Measurements from ENCODE around the gene SNAPC3. TPM values are rescaled to one million over a fixed set of nuclear protein-coding genes. Genes with fewer than 3 reads are reported as not detected.

SNAPC3 gene
- total and polyA plus RNA-seq, 2 donors (not counting 3 experiments of a cell fraction or from before 2014, with no cell fraction given) = 15.2 to 32.6 TPM

DNA sequence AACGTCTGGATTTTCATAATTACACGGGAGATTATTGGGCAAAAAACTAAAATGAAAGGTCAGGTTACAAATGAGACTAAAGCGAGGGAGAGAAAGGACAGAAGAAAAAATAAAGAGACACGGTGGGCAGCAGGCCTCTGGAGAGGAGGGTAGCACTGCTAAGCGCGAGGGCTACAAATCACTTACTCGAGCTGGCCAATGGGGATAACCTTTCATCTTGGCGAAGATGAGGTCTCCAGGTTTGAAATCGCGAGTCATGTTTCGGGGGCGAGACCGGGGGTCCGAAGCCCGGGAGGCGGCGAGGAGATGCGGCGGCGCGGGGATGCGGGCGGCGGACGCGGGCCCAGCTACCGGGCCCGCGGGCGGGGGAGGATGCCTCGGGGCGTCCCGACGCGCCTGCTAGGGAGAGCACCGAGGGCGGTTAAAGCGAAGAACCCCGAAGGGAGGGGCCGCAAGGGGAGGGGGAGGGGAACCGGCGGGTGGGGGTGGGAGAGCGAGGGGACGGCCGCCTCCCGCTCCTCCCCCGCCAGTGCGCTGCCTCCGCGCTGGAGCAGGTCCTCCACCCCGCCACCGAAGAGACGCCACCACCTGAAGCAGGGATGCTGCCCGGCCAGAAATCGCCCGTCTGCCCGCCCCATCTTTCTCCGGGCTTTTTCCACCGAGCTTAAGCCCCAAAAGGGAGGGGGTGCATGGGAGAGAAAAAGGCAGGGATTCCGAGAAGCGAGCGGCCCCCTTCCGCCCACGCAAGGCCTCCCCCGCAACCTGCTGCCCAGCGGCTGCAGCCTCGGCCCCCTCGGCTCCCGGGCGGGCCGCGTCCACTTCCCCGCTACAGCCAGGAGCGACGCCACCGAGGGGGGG, 87.5 kb downstream of the SNAPC3 start:
- no peak for TF ChIP-seq POLR2AphosphoS5 (IDR thresholded peaks at IDR 0.05; ENCODE audit: insufficient read depth, low read depth, low read length)
- no peak for TF ChIP-seq GATA2 (IDR thresholded peaks at IDR 0.05; ENCODE audit: insufficient read depth, insufficient read length, low read depth, low read length)
- no peak for TF ChIP-seq MYC (IDR thresholded peaks at IDR 0.05; ENCODE audit: low read depth, low read length)
- no peak for TF ChIP-seq FOS (IDR thresholded peaks at IDR 0.05; ENCODE audit: borderline replicate concordance, insufficient read depth, low read length)
- no peak for TF ChIP-seq POLR2A (IDR thresholded peaks at IDR 0.05; ENCODE audit: low read depth, low read length)
- no peak for TF ChIP-seq CTCF (IDR thresholded peaks at IDR 0.05; ENCODE audit: extremely low read depth in 1 of 2, insufficient read depth in 1 of 2, low read depth in 1 of 2, low read length in 2 of 2)
- no peak for TF ChIP-seq JUN (IDR thresholded peaks at IDR 0.05; ENCODE audit: borderline replicate concordance, insufficient read depth, insufficient read length, low read depth)
- TF ChIP-seq EZH2 (IDR thresholded peaks at IDR 0.05; ENCODE audit: borderline replicate concordance, low read depth, low read length, severe bottlenecking) = no peak
- no peak for TF ChIP-seq MAX (IDR thresholded peaks at IDR 0.05; ENCODE audit: insufficient read depth, insufficient read length)
- Histone ChIP-seq H3K9me3 (replicated peaks; ENCODE audit: control insufficient read depth, insufficient read depth, low read length) (no peaks in the 10 kb centered on the region), H3K4me2 (ENCODE audit: insufficient read depth, low read length) (peak overlapping the region; percentile 99), H3K9me1 (replicated peaks; ENCODE audit: control insufficient read depth, extremely low read depth, insufficient read depth, low read length) (no peaks in the 10 kb centered on the region), H3K36me3 (ENCODE audit: control insufficient read depth in 2 of 2, extremely low read depth in 1 of 2, insufficient read depth in 2 of 2, low read length in 2 of 2) (peaks cover 0 to 16% of the 10 kb centered on the region in 2 experiments), H3K4me3 (replicated peaks in 1 of 3; ENCODE audit: insufficient read depth in 1 of 3, low read depth in 1 of 3, low read length in 3 of 3) (peak overlapping the region; percentile 76 to 91 (median 77)), H3K4me1 (ENCODE audit: control insufficient read depth, extremely low read depth, insufficient read depth, low read length) (peaks cover 19% of the 10 kb centered on the region), H2AFZ (ENCODE audit: low read depth, low read length) (peak overlapping the region; percentile 98), H3K27me3 (ENCODE audit: control insufficient read depth in 2 of 2, insufficient read depth in 2 of 2, low read length in 2 of 2) (no peaks in the 10 kb centered on the region), H4K20me1 (replicated peaks; ENCODE audit: control insufficient read depth, extremely low read depth, insufficient read depth, low read length) (no peaks in the 10 kb centered on the region), H3K9ac (replicated peaks; ENCODE audit: extremely low read depth, insufficient read depth, low read length) (peak overlapping the region; percentile 98), H3K27ac (ENCODE audit: insufficient read depth, low read depth, low read length) (peak overlapping the region; percentile 99), H3K79me2 (ENCODE audit: control insufficient read depth, insufficient read depth, low read length) (peaks cover 30% of the 10 kb centered on the region)
- CTCF ChIA-PET = interaction anchor here (0.9 to 2.5 kb wide), 9 partner anchors 9 to 203 kb away, joined by 3 to 9 read pairs (median 4); partner anchors contain the start of genes CCDC171 and TTC39B
- no TSS peak for BruUV-seq (replicated peaks)
- intact Hi-C loops (cut with micrococcal nuclease) = loop anchor here (2.0 to 5.0 kb wide), 3 partner anchors 15 to 203 kb away; partner anchors contain the start of gene TTC39B
- dilution Hi-C loops (cut with MboI; ENCODE audit: extremely low pct_ligation_motif_present, low sequenced_read_pairs) = no loop called here
- peak; percentile 36 for DNase-seq (ENCODE audit: low read depth, low spot score)
- POLR2A ChIA-PET = interaction anchor here (0.6 to 3.2 kb wide), 2 partner anchors 43 to 1178 kb away, joined by 4 to 9 read pairs; partner anchors contain the start of gene CCDC171
- peak; percentile 58 for FAIRE-seq
